ENCODE results near the gene LCE3C.
"Not testable (repeated sequence)": the region's sequence is repeated elsewhere in the genome, so short reads cannot be mapped to it uniquely, and the experiment has no call there.

LCE3C gene, protein sequence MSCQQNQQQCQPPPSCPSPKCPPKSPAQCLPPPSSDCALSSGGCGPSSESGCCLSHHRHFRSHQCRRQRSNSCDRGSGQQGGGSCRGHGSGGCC

GRCh38 chr1:152599934-152600333 lies at the start of gene LCE3C:
Gene LCE3C, plus strand, starts transcription at chr1:152600234. Its CDS starts 498 bp downstream, at chr1:152600732.
- no peak for DNase-seq (ENCODE audit: low read depth)

GRCh38 chr1:152565115-152565514 lies 34.9 kb upstream of the LCE3C start:
- no peak for DNase-seq (ENCODE audit: low read depth)

DNA sequence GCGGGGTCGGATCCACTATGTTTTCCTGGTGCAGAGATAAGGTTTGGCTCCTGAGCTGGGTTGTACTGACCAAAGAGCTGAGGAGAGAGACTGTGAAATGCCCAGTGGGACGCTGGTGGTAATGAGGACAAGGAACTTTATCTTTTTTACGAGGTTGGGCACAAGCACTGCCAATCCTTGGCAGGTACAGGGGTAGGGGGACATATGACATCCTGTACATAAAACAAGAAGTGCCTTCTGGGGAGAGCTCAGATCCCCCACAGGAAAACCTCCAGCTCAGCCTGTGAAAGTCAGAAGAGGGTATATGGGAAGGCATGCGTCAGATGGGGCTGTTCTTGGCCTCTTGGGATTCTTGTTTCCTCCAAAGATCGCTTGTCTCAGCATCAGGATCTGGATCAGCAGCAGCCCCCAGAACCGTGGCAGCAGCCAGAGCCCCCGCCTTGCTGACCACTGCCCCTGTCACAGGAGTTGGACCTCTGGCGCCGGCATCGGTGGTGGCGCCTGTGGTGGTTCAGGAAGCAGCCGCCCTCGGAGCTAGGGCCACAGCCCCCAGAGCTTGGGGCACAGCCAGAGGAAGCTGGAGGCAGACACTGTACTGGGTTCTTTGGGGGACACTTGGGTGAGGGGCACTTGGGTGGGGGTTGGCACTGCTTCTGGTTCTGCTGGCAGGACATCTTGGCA lies 34.4 kb upstream of the LCE3C start:
- DNase-seq (ENCODE audit: low read depth) = no peak

- DNase-seq (ENCODE audit: low read depth) = no peak
Measured at GRCh38 chr1:152566681-152567080, 33.4 kb upstream of the LCE3C start, which contains the start of gene LCE3E. Gene LCE3E, minus strand, starts transcription at chr1:152566780. Its CDS starts 572 bp downstream, at chr1:152566208.

GRCh38 chr1:152577168-152577567 lies 22.9 kb upstream of the LCE3C start:
- DNase-seq (ENCODE audit: low read depth) = no peak

GRCh38 chr1:152579526-152579925 lies 20.5 kb upstream of the LCE3C start:
- not testable (repeated sequence) for DNase-seq (ENCODE audit: low read depth)

GRCh38 chr1:152580433-152580832 lies 19.6 kb upstream of the LCE3C start, which contains the start of gene LCE3D:
Gene LCE3D, minus strand, starts transcription at chr1:152580516. Its CDS starts 580 bp downstream, at chr1:152579936.
- DNase-seq (ENCODE audit: low read depth) = no peak

DNA sequence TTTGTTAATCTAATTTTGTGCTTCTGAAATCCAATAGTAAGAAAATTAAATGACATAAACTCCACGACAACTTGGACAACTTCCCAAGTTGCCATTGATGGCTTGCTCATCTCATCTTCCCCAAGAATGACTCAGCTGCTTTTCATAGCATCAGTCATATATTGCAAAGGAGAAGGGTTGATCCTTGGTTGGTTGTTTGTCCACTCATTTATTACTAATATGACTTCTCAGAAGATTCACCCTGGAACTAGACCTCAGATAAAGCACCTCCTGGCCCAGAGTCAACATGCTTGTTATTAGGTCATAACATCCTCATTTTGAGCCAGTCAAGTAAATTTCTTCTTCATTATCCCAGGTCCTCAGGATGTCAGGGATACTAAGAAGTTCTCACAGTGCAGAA lies 17.4 kb upstream of the LCE3C start:
- DNase-seq (ENCODE audit: low read depth) = no peak

- DNase-seq (ENCODE audit: low read depth) = no peak
Measured at GRCh38 chr1:152585586-152585985, 14.4 kb upstream of the LCE3C start.

- no peak for DNase-seq (ENCODE audit: low read depth)
Measured at GRCh38 chr1:152596986-152597385, 3.0 kb upstream of the LCE3C start.

DNA sequence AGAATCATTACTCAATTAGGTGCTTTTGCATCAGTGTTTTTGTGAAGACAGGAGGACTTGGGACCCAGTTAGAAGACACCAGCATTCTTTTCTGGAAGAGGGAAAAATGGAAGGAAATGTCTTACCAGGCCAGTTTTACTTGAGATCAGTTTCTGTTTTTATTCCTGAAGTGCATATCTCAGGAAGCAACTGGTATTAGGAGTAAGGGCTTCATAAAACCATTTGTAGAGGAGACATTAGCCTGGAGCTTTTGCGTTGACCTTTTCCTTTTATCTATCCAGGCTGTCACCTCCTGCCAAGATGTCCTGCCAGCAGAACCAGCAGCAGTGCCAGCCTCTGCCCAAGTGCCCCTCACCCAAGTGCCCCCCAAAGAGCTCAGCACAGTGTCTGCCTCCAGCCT lies 13.5 kb downstream of the LCE3C start, which contains the start of gene LCE3B:
TSS of gene LCE3B (plus strand) at position 301 of the 400 bp plus-strand sequence. CDS start at position 301, 0 bp downstream.
- DNase-seq (ENCODE audit: low read depth) = no peak

DNA sequence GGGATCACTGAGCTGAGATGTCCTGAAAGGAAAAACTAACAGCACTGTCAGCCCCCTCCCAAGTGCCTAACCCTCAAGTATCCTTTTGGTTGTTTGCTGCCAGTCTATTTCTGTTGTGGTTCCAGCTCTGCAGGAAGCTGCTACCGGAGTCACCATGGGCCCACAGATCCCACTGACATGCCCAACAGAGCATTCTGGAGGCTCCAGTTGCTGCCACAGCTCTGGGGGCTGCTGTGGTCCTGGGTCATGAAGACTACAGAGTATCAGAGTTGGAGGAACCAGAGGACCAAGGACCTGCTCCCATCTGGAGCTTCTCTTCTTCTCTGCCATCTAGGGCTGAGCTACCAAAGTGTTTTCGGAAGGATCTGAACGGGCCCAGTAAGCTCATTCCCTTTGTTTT lies 22.0 kb downstream of the LCE3C start:
- DNase-seq (ENCODE audit: low read depth) = no peak

- no peak for DNase-seq (ENCODE audit: low read depth)
Measured at GRCh38 chr1:152622803-152623202, 22.8 kb downstream of the LCE3C start, which contains the start of gene LCE3A. Gene LCE3A, minus strand, starts transcription at chr1:152623103. Its CDS starts 0 bp downstream, at chr1:152623103.

GRCh38 chr1:152623203-152623844 lies 23.3 kb downstream of the LCE3C start:
- DNase-seq (ENCODE audit: low read depth) = no peak

DNA sequence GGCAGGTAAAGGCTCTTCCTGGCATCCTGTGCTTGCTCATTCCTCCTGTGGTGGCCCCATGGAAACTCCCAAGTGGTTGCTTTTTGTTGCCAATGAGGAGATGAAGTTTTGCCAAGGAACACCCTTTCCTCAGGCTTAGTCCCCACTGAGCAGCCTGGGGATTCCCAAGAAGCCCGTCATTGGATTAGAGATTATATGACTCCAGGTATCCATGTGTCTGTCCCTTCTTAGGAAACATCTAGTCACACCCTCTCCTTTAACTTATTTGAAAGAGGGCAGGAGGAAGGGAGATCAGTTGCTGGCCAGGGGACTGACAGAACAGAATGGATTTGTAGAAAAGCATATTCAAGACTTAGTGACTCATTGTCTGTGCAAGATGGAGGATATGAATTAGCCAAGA lies 26.7 kb downstream of the LCE3C start:
- no peak for DNase-seq (ENCODE audit: low read depth)

DNA sequence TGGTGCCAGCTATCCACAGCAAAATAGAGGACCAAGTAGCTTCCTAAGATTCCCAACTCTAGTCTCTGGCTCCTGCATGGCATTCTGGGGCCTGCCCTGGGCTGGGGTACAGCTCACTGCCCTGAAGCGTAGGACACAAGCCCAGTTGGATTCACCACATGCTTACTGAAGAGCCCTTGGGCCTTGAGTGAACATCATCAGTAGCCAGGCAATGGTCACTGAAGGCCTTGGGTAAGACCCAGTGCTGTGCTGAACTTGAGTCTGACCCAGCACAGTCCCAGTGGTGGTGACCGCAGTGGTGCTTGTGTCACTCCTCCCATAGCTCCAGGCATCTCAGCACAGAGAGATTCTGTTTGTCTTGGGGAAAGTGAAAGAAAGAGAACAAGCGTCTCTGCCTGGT lies 30.6 kb downstream of the LCE3C start:
- DNase-seq (ENCODE audit: low read depth) = no peak

DNA sequence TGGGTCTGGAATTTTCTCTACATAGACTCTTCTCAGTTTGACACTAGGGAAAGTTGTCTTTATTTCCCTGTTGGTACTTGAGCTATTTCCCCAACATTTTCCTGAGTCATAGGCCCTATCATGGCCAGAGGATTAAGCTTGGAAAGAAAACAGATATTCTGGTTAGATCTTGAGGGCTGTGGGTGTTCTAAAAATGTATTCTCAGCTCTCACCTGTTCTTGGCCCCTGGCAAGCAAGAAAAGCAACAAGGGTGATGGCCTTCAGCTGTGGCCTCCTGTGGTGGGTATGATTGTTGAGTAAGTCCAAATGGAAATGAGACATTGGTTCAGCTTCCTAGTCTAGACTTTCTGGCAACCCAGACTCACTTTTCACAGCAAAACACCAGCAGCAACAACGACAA lies 40.3 kb downstream of the LCE3C start:
- no peak for DNase-seq (ENCODE audit: low read depth)

GRCh38 chr1:152643945-152644344 lies 43.9 kb downstream of the LCE3C start:
- DNase-seq (ENCODE audit: low read depth) = no peak

DNA sequence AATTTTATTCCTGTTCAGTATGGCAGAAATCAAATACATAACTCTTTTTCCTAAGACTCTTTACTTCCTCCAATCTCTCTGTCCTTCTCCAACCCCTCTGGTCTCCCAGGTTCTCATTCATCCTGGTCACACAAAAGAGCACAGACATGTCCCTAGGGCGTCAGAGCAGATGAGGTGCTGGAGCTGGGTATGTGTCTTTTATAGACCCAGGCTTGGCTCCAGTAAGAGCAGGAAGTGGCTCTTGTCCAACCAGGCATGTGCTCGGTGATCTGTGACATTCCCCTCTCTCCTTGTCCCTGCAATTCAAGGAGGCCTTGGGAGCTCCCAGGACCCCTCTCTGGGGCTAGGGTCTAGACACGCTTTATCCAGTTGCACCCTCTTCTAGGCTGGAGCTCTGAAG lies 45.1 kb downstream of the LCE3C start:
- no peak for DNase-seq (ENCODE audit: low read depth)

DNA sequence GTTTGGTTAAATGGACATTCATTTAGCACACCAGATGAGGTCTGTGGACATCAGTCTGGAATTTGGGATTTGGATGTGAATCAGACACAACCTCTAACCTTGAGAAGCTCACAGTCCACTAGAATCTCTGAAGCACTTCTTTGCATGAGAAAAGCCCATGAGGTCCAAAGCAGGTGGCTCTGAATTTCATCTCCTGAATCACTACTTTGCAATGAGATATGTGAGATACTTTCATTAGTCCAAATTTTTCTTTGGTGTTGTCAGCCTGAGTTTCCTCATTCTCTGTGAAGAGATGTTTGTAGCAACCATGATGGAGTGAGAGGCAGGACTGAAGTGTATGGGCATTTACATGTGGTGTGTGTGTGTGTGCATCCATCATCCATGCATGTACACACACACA lies 46.6 kb downstream of the LCE3C start:
- no peak for DNase-seq (ENCODE audit: low read depth)
